Esophagus (tissue), 2 donors: ENCODE results near the gene PANX2. TPM values are rescaled to one million over a fixed set of nuclear protein-coding genes. Genes with fewer than 3 reads are reported as not detected.

Experiments
- H3K27ac ChIP-seq, 2 donors: one replicate each; pipeline ENCODE4 v1.5.1; 2013; ENCODE audit warnings: low read depth in 2 of 2, mild to moderate bottlenecking in 2 of 2, inconsistent platforms in 1 of 2, low read length in 1 of 2, moderate library complexity in 1 of 2
- H3K27me3 ChIP-seq, 2 donors: one replicate each; pipeline ENCODE4 v1.6.1; 2013; ENCODE audit warnings: low read length in 2 of 2, control low read depth in 1 of 2, mild to moderate bottlenecking in 1 of 2; ENCODE audit not compliant: insufficient read depth in 2 of 2, control insufficient read depth in 1 of 2
- H3K36me3 ChIP-seq, 2 donors: one replicate each; pipeline ENCODE4 v1.6.1; 2013; ENCODE audit warnings: low read length in 1 of 2; ENCODE audit not compliant: control insufficient read depth in 2 of 2, insufficient read depth in 2 of 2
- H3K4me1 ChIP-seq, 2 donors: one replicate each; pipeline ENCODE4 v1.6.1; 2013; ENCODE audit warnings: low read length in 1 of 2; ENCODE audit not compliant: control insufficient read depth in 2 of 2, insufficient read depth in 2 of 2
- H3K4me3 ChIP-seq, 2 donors: one replicate each; pipeline ENCODE4 v1.5.1; 2013; ENCODE audit warnings: low read length in 2 of 2, mild to moderate bottlenecking in 2 of 2, low read depth in 1 of 2, moderate library complexity in 1 of 2
- H3K9me3 ChIP-seq, 2 donors: one replicate each; pipeline ENCODE4 v1.6.1; 2013; ENCODE audit warnings: mild to moderate bottlenecking in 2 of 2, low read depth in 1 of 2, low read length in 1 of 2, moderate library complexity in 1 of 2; ENCODE audit not compliant: control insufficient read depth in 2 of 2, insufficient read depth in 1 of 2
- WGBS, 2 donors: extraction: QIAGEN DNeasy Blood & Tissue Kit; methylation state at CpG; one replicate each; pipeline ENCODE4 v1.1.7; 2013; 5-methylcytosine and 5-hydroxymethylcytosine counted together
- polyA plus RNA-seq, 2 donors: library from polyadenylated mRNA; stranded (reverse); fragments of 200-250 nt; gene quantifications; one replicate each; pipeline ENCODE4 v1.2.3, GENCODE V29; 2013
- donor health status: healthy with polysubstance abuse.
- donor health status: Bipolar disorder and iron deficiency.

PANX2 gene
- polyA plus RNA-seq, 2 donors = 2.1 to 2.6 TPM

DNA sequence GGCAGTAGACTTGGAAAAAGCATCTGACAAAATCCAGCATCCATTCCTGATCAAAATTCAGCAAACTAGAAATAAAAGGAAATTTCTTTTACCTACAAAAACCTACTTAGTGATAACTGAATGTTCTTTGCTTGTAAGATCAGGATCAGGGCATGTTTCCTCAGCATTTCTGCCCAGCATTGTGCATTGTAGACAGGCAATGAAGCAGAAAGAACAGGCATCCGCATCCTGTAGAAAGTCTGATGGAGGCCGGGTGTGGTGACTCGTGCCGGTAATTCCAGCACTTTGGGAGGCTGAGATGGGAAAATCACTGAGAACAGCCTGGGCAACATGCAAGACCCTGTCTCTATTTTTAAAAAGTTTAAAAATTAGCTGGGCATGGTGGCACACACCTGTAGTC is 32.5 kb upstream of the PANX2 start:
- no peak overlapping the region for H3K4me3 ChIP-seq
- no peaks in the 10 kb centered on the region for H3K9me3 ChIP-seq
- H3K4me1 ChIP-seq = peaks cover 0 to 2% of the 10 kb centered on the region in 2 donors
- no peak overlapping the region for H3K27ac ChIP-seq
- H3K27me3 ChIP-seq = no peaks in the 10 kb centered on the region
- no peaks in the 10 kb centered on the region for H3K36me3 ChIP-seq
- 53 to 77% methylated on average over 4 of the region's 4 CpGs for WGBS, 2 donors

DNA sequence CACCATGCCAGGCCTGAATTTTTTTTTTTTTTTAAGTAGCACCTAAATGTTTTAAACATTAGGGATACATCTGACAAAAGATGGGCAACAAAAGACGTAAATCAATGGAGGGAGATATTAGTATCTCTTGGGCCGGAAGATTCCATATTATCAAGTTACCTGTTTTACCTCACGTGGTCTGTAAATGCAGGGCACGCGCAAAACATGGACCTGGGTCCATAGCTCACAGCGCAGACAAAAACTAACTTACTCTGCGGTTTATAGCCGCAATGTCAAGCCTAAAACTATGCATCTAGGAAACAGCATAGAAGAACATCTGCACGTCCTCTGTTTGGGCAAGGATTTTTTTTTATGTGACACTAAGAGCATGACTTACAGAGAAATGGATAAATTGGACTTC is 31.5 kb upstream of the PANX2 start:
- H3K4me3 ChIP-seq = no peak overlapping the region
- peaks cover 0 to 2% of the 10 kb centered on the region in 2 donors for H3K4me1 ChIP-seq
- no peaks in the 10 kb centered on the region for H3K36me3 ChIP-seq
- no peaks in the 10 kb centered on the region for H3K27me3 ChIP-seq
- 90 to 93% methylated on average over 9 of the region's 9 CpGs for WGBS, 2 donors
- H3K27ac ChIP-seq = no peak overlapping the region
- H3K9me3 ChIP-seq = no peaks in the 10 kb centered on the region

DNA sequence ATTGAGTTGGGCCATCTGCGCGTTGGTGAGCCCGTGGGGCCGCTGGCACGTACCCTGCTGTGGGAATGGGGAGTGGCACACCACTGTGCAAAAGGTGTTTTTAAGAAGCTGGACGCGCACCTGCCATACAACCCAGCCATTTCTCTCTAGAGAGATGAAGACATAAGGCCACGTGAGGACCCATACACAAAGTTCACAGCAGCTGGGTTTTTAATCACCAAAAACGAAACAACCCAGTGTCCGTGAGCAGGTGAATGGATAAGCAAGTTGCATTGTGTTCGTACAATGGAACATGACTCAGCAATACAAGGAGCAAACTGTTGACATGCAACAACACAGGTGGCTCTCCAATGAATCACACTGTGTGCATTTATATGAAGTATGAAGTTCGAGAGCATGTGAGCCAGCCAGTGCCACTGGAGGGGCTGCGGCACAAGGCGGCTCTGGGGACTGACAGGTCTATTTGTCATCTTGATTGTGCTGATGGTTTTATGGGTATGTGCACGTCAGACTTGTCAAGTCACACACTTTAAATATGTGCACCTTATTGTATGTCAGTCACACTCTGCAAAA is 30.6 kb upstream of the PANX2 start:
- Histone ChIP-seq H3K36me3 (no peaks in the 10 kb centered on the region), H3K4me3 (no peak overlapping the region), H3K27ac (no peak overlapping the region), H3K4me1 (peaks cover 0 to 2% of the 10 kb centered on the region in 2 donors), H3K9me3 (no peaks in the 10 kb centered on the region), H3K27me3 (no peaks in the 10 kb centered on the region)
- WGBS, 2 donors = 64 to 68% methylated on average over 15 of the region's 15 CpGs

GRCh38 chr22:50140615-50141014 is 29.9 kb upstream of the PANX2 start:
- no peaks in the 10 kb centered on the region for H3K36me3 ChIP-seq
- WGBS, 2 donors = 65 to 80% methylated on average over 3 of the region's 3 CpGs

DNA sequence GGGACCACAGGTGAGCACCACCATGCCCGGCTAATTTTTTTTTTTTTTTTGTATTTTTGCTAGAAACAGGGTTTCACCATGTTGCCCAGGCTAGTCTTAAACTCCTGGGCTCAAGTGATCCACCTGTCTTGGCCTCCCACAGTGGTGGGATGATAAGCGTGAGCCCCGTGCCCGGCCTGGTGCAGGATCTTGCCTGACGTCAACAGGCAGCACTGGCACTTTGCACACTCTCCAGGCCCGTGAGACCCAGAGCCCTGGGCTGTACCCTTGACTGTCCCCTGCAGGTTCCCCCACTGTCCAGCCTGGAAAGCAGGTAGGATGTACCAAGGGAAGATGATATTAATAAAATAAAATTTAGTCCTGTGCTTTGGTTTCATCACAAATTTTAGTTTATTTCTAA is 29.1 kb upstream of the PANX2 start:
- Histone ChIP-seq H3K4me3 (no peak overlapping the region), H3K9me3 (no peaks in the 10 kb centered on the region), H3K36me3 (no peaks in the 10 kb centered on the region), H3K27me3 (no peaks in the 10 kb centered on the region), H3K4me1 (peaks cover 0 to 3% of the 10 kb centered on the region in 2 donors), H3K27ac (no peak overlapping the region)
- 75 to 84% methylated on average over 6 of the region's 6 CpGs for WGBS, 2 donors

More at GRCh38 chr22:50140615-50141014, 29.9 kb upstream of the PANX2 start:
- H3K27me3 ChIP-seq = no peaks in the 10 kb centered on the region
- no peaks in the 10 kb centered on the region for H3K9me3 ChIP-seq
- H3K4me1 ChIP-seq = peaks cover 0 to 2% of the 10 kb centered on the region in 2 donors
- H3K4me3 ChIP-seq = no peak overlapping the region
- H3K27ac ChIP-seq = no peak overlapping the region

GRCh38 chr22:50141891-50142363 is 28.6 kb upstream of the PANX2 start:
- Histone ChIP-seq H3K36me3 (no peaks in the 10 kb centered on the region), H3K4me3 (no peak overlapping the region), H3K4me1 (peaks cover 2 to 5% of the 10 kb centered on the region in 2 donors), H3K27ac (no peak overlapping the region), H3K9me3 (no peaks in the 10 kb centered on the region), H3K27me3 (no peaks in the 10 kb centered on the region)
- 43 to 47% methylated on average over 11 of the region's 11 CpGs for WGBS, 2 donors

GRCh38 chr22:50143096-50143495 is 27.4 kb upstream of the PANX2 start:
- Histone ChIP-seq H3K27ac (no peak overlapping the region), H3K4me1 (peaks cover 2 to 5% of the 10 kb centered on the region in 2 donors), H3K9me3 (no peaks in the 10 kb centered on the region), H3K36me3 (no peaks in the 10 kb centered on the region), H3K4me3 (no peak overlapping the region), H3K27me3 (no peaks in the 10 kb centered on the region)
- 77 to 82% methylated on average over 7 of the region's 7 CpGs for WGBS, 2 donors

- Histone ChIP-seq H3K27me3 (no peaks in the 10 kb centered on the region), H3K4me1 (peaks cover 2 to 5% of the 10 kb centered on the region in 2 donors), H3K36me3 (no peaks in the 10 kb centered on the region), H3K9me3 (no peaks in the 10 kb centered on the region), H3K27ac (no peak overlapping the region), H3K4me3 (no peak overlapping the region)
- WGBS, 2 donors = 85 to 90% methylated on average over 18 of the region's 18 CpGs
Observed at GRCh38 chr22:50144005-50144614, 26.4 kb upstream of the PANX2 start.

GRCh38 chr22:50145721-50146438 is 24.7 kb upstream of the PANX2 start:
- H3K9me3 ChIP-seq = no peaks in the 10 kb centered on the region
- H3K4me1 ChIP-seq = peaks cover 2% of the 10 kb centered on the region in 2 donors
- WGBS, 2 donors = 66 to 72% methylated on average over 25 of the region's 25 CpGs
- no peaks in the 10 kb centered on the region for H3K36me3 ChIP-seq
- H3K4me3 ChIP-seq = no peak overlapping the region
- H3K27me3 ChIP-seq = no peaks in the 10 kb centered on the region
- no peak overlapping the region for H3K27ac ChIP-seq
